ENCODE measurements around the gene OSTN. TPM values are rescaled to one million over a fixed set of nuclear protein-coding genes. Genes with fewer than 3 reads are reported as not detected.

OSTN gene
- total RNA-seq, 1 donor from 2014 or later: not detected

GRCh38 chr3:191302451-191302850, 103.4 kb downstream of the OSTN start:
- Histone ChIP-seq H3K36me3 (no peaks in the 10 kb centered on the region), H3K9me3 (no peaks in the 10 kb centered on the region), H3K27ac (no peak overlapping the region), H3K4me3 (no peak overlapping the region), H3K4me1 (no peaks in the 10 kb centered on the region), H3K27me3 (ENCODE audit: low read depth) (no peaks in the 10 kb centered on the region)
- ATAC-seq: no peak
- no peak for DNase-seq
- intact Hi-C loops (cut with DNase I): no loop called here
- TF ChIP-seq, protein P1, sequence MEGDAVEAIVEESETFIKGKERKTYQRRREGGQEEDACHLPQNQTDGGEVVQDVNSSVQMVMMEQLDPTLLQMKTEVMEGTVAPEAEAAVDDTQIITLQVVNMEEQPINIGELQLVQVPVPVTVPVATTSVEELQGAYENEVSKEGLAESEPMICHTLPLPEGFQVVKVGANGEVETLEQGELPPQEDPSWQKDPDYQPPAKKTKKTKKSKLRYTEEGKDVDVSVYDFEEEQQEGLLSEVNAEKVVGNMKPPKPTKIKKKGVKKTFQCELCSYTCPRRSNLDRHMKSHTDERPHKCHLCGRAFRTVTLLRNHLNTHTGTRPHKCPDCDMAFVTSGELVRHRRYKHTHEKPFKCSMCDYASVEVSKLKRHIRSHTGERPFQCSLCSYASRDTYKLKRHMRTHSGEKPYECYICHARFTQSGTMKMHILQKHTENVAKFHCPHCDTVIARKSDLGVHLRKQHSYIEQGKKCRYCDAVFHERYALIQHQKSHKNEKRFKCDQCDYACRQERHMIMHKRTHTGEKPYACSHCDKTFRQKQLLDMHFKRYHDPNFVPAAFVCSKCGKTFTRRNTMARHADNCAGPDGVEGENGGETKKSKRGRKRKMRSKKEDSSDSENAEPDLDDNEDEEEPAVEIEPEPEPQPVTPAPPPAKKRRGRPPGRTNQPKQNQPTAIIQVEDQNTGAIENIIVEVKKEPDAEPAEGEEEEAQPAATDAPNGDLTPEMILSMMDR (IDR thresholded peaks at IDR 0.05): no peak

DNA sequence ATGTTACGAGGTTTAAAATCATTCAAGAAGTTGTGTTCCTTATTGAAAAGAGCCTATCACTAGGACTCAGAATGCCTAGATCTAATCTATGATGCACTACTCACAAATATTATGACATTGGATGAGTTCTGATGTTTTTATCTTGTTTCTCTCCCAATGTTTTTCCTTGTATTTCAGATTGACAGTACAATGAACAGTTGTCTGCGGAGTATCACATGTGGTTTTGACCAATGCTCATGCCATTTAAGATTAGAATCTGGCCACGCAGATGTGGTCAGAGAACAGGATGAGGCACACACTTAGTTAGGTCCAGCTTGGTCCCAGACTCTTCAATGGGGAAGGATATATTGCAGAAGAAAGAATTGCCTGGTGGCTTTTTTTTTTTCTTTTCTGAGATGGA, 104.6 kb downstream of the OSTN start:
- no peak for ATAC-seq
- H3K9me3 ChIP-seq: no peaks in the 10 kb centered on the region
- H3K4me3 ChIP-seq: no peak overlapping the region
- DNase-seq: no peak
- intact Hi-C loops (cut with DNase I): no loop called here
- no peak overlapping the region for H3K27ac ChIP-seq
- TF ChIP-seq, protein P1 (IDR thresholded peaks at IDR 0.05): no peak
- H3K36me3 ChIP-seq: no peaks in the 10 kb centered on the region
- no peaks in the 10 kb centered on the region for H3K4me1 ChIP-seq
- H3K27me3 ChIP-seq (ENCODE audit: low read depth): no peaks in the 10 kb centered on the region

DNA sequence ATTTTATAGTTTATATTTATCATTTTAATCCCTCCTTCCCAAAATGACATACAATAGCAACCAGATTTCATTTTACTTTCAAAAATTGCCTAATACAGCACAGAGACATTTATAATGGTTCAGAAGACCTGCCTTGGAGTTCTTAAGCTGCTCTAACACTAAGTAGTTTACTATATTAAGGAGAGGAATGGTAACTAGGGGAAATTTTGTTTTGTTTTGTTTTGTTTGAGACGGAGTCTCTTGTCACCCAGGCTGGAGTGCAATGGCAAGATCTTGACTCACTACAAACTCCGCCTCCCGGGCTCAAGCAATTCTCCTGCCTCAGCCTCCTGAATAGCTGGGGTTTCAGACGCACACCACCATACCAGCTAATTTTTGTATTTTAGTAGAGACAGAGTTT, 107.4 kb downstream of the OSTN start:
- Histone ChIP-seq H3K27me3 (ENCODE audit: low read depth) (no peaks in the 10 kb centered on the region), H3K4me3 (no peak overlapping the region), H3K9me3 (no peaks in the 10 kb centered on the region), H3K27ac (no peak overlapping the region), H3K36me3 (no peaks in the 10 kb centered on the region), H3K4me1 (no peaks in the 10 kb centered on the region)
- intact Hi-C loops (cut with DNase I): no loop called here
- ATAC-seq (no peak), DNase-seq (no peak)
- TF ChIP-seq, protein P1 (IDR thresholded peaks at IDR 0.05): no peak

- no peaks in the 10 kb centered on the region for H3K9me3 ChIP-seq
- intact Hi-C loops (cut with DNase I): no loop called here
Measured at GRCh38 chr3:191307341-191307740, 108.3 kb downstream of the OSTN start.

GRCh38 chr3:191313296-191313695, 114.3 kb downstream of the OSTN start:
- Histone ChIP-seq H3K4me3 (no peak overlapping the region), H3K4me1 (no peaks in the 10 kb centered on the region), H3K27ac (no peak overlapping the region), H3K36me3 (no peaks in the 10 kb centered on the region), H3K27me3 (ENCODE audit: low read depth) (no peaks in the 10 kb centered on the region), H3K9me3 (no peaks in the 10 kb centered on the region)
- no peak for DNase-seq
- intact Hi-C loops (cut with DNase I): no loop called here
- TF ChIP-seq, protein P1 (IDR thresholded peaks at IDR 0.05): no peak
- ATAC-seq: no peak

More at GRCh38 chr3:191307341-191307740, 108.3 kb downstream of the OSTN start:
- H3K4me1 ChIP-seq: no peaks in the 10 kb centered on the region
- no peak overlapping the region for H3K27ac ChIP-seq
- no peak overlapping the region for H3K4me3 ChIP-seq
- H3K27me3 ChIP-seq (ENCODE audit: low read depth): no peaks in the 10 kb centered on the region
- DNase-seq (no peak), ATAC-seq (no peak)
- TF ChIP-seq, protein P1 (IDR thresholded peaks at IDR 0.05): no peak
- H3K36me3 ChIP-seq: no peaks in the 10 kb centered on the region

All from lower lobe of right lung (tissue), 2 donors.